ENCODE data around the gene MTHFD1L. TPM values are rescaled to one million over a fixed set of nuclear protein-coding genes. Genes with fewer than 3 reads are reported as not detected.

Gene MTHFD1L
- total RNA-seq, 1 donor from 2014 or later, result 59.1 TPM

GRCh38 chr6:150905769-150906168, 40.3 kb downstream of the MTHFD1L start:
- DNase-seq (ENCODE audit: low spot score in 2 of 2, unreplicated experiment in 2 of 2), result no peak
- peaks cover 10% of the 10 kb centered on the region for H3K36me3 Mint-ChIP-seq
- TF ChIP-seq CTCF (IDR thresholded peaks at IDR 0.05; ENCODE audit: unreplicated experiment), result no peak
- H3K27me3 Mint-ChIP-seq (ENCODE audit: low read depth), result no peaks in the 10 kb centered on the region
- H3K4me1 Mint-ChIP-seq, result peaks cover 37% of the 10 kb centered on the region
- peak overlapping the region; percentile 86 for H3K27ac Mint-ChIP-seq
- no peaks in the 10 kb centered on the region for H3K9me3 Mint-ChIP-seq
- H3K4me3 Mint-ChIP-seq, result no peak overlapping the region

- Mint-ChIP-seq H3K4me3 (no peak overlapping the region), H3K4me1 (peaks cover 33% of the 10 kb centered on the region), H3K36me3 (peaks cover 14% of the 10 kb centered on the region), H3K27me3 (ENCODE audit: low read depth) (no peaks in the 10 kb centered on the region), H3K9me3 (peaks cover 4% of the 10 kb centered on the region), H3K27ac (peak overlapping the region; percentile 86)
- TF ChIP-seq CTCF (IDR thresholded peaks at IDR 0.05; ENCODE audit: unreplicated experiment), result no peak
- no peak for DNase-seq (ENCODE audit: low spot score in 2 of 2, unreplicated experiment in 2 of 2)
These were observed 41.3 kb downstream of the MTHFD1L start for GRCh38 chr6:150906641-150907326.

- H3K9me3 Mint-ChIP-seq, result peaks cover 4% of the 10 kb centered on the region
- no peaks in the 10 kb centered on the region for H3K27me3 Mint-ChIP-seq (ENCODE audit: low read depth)
- peaks cover 17% of the 10 kb centered on the region for H3K36me3 Mint-ChIP-seq
- peaks cover 31% of the 10 kb centered on the region for H3K4me1 Mint-ChIP-seq
- no peak for DNase-seq (ENCODE audit: low spot score in 2 of 2, unreplicated experiment in 2 of 2)
- no peak for TF ChIP-seq CTCF (IDR thresholded peaks at IDR 0.05; ENCODE audit: unreplicated experiment)
- H3K27ac Mint-ChIP-seq, result peak overlapping the region; percentile 86
- no peak overlapping the region for H3K4me3 Mint-ChIP-seq
These were observed 41.9 kb downstream of the MTHFD1L start for GRCh38 chr6:150907383-150907782.

GRCh38 chr6:150908901-150909300, 43.4 kb downstream of the MTHFD1L start:
- Mint-ChIP-seq H3K36me3 (peaks cover 19% of the 10 kb centered on the region), H3K4me3 (no peak overlapping the region), H3K4me1 (peaks cover 30% of the 10 kb centered on the region), H3K27me3 (ENCODE audit: low read depth) (no peaks in the 10 kb centered on the region), H3K9me3 (peaks cover 4% of the 10 kb centered on the region), H3K27ac (peak overlapping the region; percentile 64)
- TF ChIP-seq CTCF (IDR thresholded peaks at IDR 0.05; ENCODE audit: unreplicated experiment), result no peak
- no peak for DNase-seq (ENCODE audit: low spot score in 2 of 2, unreplicated experiment in 2 of 2)

GRCh38 chr6:150910561-150910960, 45.1 kb downstream of the MTHFD1L start:
- Mint-ChIP-seq H3K36me3 (peaks cover 19% of the 10 kb centered on the region), H3K4me1 (peaks cover 30% of the 10 kb centered on the region), H3K9me3 (peaks cover 4% of the 10 kb centered on the region), H3K4me3 (no peak overlapping the region), H3K27ac (peak overlapping the region; percentile 8), H3K27me3 (ENCODE audit: low read depth) (no peaks in the 10 kb centered on the region)
- no peak for DNase-seq (ENCODE audit: low spot score in 2 of 2, unreplicated experiment in 2 of 2)
- TF ChIP-seq CTCF (IDR thresholded peaks at IDR 0.05; ENCODE audit: unreplicated experiment), result no peak

Measured in mesothelial cell of epicardium (in vitro differentiated cells).